ENCODE data around the gene VAV2.

Gene VAV2

DNA sequence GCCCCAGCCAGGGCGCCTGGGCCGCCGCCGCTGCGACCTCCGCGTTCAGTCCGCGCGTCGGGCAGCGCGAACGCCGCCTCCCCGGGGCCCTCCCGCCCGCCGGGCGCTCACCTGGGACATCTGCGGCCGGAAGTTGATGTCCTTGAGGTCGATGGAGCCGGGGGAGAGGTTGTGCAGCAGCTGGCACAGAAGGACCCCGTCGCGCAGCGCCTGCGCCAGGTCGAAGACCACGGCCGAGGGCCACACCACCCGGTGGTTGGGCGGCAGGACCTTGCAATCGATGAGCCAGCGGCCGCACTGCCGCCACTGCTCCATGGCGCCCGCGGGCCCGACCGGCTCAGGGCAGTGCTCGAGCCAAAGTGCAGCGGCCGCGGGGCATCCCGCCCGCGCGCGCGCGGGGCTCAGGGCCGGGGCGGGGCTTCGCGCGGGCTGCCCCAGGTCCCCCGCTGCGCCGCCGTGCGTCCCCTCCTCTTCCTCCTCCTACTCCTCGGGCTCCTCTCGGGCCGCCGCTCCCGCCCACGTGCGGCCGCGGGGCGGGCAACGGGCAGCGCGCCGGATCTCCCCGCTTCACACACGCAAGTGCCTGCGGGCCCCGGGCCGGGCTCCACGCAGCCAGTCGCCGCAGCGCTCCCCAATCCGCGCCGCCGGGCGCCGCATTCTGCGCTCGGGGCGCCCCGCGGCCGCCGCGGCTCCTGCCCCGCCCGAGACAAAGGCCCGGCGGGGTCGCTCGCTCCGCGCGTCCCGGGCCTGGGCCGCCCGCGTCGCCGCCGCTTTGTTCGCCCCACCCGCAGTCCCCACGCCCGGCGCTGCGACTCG lies at the start of gene VAV2:
VAV2 (minus strand) TSS at position 361 of the 816 bp plus-strand sequence; CDS start at position 315, 46 bp downstream.
- DNase-seq, result peak in 1 of 2 donors; percentile 41

- DNase-seq, result no peak
These were observed 49.5 kb upstream of the VAV2 start for GRCh38 chr9:134041649-134041962.

GRCh38 chr9:134040781-134041648 lies 48.9 kb upstream of the VAV2 start:
- no peak for DNase-seq

DNA sequence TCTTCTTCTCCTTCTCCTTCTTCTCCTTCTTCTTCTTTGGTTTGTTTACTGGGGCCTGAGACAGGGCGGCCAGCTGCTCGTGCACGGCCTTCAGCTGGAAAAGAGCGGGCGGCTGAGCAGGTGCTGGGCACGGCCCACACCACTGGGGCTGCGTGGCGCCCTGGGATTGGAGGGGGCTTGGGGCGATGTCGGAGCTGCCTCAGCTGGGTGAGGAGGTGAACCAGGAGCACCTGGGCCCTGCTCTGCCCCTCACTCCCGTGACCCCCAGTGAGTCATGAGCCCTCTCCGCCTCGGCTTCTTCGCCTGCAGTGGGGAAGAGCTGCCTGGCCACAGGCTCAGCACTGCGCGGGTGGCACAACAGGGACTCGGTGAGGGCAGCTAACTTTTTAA lies 48.0 kb upstream of the VAV2 start:
- no peak for DNase-seq

GRCh38 chr9:134039386-134040175 lies 47.5 kb upstream of the VAV2 start:
- DNase-seq, result no peak

DNA sequence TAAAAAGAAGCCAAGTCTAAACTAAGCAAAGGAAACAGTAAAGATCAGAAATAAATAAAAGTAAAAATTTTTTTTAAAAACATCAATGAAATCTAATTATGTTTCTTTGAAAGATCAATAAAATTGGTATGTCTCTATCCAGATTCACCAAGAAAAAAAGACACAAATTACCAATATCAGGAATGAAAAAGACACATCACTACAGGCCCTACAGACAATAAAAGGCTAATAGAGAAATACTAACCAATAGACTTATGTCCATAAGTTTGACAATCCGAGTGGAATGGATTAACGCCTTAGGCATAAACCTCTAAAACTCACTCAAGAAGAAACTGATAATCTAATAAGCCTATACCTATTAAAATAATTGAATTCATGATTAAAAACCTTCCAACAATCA lies 45.5 kb upstream of the VAV2 start:
- DNase-seq, result no peak

GRCh38 chr9:134036130-134036529 lies 44.0 kb upstream of the VAV2 start:
- DNase-seq, result no peak

DNA sequence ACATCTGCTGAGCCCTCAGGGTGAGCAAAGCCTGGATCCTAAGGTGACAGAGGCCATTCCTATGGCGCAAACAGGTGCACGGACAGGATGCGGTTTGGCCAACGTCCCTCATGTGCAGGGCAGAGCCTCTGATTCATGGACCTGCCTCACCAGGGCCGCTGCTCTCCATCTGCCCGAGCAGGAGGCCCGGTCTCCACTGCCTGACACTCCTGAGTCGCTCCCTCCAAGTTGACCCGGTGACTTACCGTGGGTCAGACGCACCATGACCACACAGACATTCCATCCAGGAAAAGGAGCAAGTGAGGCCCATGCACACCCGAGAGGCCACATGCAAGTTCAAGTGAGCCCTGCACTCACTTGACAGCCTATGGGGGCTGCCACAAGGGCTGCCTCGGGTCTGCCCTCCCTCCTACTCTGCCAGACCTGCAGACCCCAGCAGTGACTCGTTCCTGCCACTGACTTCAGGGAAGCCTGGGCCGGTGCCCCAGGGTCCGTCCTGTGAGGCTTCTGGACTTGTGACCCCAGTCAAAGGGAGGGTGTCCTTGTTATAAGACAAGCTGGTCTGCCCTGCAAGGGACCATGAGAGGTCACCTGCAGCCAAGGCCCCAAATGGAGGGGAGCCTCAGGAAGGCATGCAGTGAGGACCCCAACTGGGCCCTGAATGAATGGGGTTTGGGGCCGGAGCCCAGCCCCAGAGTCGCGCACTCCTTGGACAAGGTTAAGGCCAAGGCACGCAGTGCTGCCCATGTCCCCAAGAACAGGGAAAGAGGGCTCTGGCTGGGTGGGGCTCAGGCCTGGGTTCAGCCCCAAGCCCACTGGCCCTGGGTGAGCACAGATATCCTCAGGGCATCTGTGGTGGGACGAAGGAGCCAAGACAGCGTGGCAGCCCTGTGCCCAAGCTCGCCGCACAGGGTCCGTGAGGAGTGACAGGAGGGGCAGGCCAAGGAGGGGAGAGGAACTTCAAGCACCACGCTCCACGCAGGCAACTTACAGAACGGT lies 43.2 kb upstream of the VAV2 start:
- DNase-seq, result no peak

DNA sequence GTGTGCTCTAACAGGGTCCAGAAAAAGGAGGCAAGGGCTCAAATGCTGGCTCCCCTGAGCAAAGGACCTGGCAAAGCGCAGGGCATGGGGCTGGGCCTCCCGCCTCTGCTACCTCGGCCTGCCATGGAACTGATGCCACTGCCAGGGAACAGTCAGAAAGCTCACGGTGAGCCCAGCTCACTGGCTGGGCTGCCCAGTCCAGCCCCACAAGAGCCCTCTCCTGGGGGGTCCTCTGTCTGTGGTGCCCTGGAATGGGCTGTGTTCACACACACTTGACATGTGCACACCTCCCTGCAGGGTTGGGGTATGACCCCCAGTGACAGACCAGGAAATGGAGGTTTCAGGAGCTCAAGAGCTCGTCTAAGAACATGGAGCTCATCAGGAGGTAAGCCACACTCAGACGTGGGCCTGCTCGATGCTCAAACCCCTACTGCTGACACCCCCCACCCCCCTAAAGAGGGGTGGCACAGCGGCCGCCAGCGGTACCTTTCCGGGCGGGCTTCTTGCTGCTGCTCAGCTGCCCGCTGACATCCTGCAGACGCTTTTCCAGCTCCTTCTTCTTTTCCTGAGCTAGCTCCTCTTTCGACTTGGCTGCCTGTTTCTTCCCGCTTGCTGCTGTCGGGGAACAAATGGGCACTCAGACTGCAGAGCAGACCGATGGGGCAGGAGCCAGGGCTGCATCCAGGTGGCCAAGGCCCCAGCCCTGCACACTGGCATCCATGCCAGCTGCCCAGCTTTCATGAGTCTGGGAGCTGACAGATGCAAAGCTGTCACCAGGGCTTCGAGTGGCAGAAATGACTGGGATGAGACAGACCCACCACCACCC lies 42.3 kb upstream of the VAV2 start:
- no peak for DNase-seq

DNA sequence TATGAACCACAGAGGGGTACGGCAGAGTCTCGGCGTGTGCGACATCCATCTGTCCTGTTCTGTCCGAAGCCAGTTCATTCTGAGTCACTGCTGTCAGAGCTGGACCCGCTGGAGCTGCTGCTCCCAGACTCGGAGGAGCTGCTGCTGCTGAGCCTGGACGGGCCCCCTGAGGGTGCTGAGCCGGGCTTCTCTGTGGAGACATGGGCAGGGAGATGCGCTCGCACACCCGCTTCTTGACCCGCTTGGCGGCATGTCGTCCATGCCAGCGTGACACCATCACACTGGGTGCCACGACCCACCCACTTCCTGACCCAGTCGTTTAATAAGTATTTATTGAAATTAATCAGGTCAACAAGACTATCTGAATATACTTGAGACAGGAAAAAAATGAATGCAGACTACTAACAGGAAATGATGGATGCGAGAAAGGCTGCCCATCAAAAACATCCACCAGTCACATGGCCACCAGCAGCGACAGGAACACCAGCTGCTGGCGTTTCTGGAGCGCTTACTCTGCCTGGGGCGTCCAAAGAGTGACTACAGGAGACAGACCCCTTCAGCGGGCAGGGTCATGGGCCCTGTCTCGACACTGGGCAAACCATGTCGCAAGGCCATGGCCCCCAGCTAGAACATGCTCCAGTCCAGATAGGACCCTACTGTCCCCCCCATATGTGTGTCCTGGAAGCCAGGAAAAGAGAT lies 41.5 kb upstream of the VAV2 start:
- no peak for DNase-seq

DNA sequence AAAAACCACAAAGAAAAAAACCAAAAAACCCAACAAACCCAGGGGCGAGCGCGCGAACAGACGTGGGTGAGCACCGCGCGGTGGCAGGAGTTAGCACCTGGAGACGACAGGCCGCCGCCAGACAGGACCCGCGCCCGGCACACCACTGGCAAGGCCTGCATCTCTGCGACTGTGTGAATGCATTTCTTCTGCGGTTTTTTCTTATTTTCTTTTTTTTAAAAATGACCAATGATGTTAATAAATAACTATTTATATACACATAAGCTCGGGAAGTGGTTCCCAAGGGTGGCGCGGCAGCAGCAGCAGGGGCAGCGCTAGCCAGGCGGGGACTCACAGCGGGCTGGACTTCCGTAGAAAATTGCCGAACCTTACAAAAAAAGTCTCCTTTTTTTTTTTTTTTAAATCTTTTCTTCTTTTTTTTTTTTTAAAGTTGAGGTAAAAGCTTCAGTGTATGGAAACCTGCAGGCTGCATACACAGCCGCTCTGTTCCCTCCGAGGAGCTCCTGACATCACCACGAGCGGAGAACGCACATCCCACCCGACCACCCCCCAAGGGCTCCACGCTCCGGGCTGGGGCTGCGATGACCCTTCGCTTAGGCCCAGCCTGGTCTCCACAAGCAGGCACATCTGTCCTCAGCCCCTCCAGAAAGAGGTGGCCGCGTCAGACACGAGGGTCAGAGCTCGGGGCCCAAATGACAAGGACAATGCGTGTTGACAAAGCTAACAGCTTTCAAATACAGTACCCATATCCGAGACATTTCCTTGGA lies 40.5 kb upstream of the VAV2 start:
- no peak for DNase-seq

- DNase-seq, result no peak
These were observed 39.7 kb upstream of the VAV2 start for GRCh38 chr9:134031783-134032182.

DNA sequence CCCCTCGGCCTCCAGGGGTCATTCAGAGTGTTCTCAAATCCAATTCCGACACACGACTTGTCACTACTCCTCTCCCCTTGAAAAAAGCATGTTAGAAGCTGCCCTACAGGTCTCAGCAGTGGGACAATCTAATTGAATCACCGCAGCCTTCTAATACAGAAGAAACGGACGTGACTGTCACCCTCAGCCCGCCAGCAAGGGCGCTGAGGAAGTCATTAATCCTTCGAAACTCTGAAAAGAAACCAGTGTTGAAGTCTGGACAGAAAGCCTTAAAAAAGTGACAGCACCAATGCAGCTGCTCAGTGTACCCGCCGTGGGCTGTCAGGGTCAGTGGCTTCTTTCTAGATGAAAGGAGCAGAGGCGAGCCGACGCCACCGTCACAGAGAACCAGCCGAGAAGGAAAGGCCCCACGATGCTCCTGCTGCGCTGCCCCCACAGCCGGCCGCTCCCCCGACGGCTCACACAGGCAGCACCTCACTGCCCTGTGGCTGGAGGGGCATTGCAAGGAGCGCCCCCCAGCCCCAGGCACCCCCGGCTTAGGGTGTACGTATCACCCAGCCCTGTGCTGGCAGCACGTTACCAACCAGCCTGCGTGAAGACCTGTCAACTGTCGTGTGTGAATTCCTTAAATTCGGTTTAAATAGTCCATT lies 38.8 kb upstream of the VAV2 start:
- DNase-seq, result no peak

DNA sequence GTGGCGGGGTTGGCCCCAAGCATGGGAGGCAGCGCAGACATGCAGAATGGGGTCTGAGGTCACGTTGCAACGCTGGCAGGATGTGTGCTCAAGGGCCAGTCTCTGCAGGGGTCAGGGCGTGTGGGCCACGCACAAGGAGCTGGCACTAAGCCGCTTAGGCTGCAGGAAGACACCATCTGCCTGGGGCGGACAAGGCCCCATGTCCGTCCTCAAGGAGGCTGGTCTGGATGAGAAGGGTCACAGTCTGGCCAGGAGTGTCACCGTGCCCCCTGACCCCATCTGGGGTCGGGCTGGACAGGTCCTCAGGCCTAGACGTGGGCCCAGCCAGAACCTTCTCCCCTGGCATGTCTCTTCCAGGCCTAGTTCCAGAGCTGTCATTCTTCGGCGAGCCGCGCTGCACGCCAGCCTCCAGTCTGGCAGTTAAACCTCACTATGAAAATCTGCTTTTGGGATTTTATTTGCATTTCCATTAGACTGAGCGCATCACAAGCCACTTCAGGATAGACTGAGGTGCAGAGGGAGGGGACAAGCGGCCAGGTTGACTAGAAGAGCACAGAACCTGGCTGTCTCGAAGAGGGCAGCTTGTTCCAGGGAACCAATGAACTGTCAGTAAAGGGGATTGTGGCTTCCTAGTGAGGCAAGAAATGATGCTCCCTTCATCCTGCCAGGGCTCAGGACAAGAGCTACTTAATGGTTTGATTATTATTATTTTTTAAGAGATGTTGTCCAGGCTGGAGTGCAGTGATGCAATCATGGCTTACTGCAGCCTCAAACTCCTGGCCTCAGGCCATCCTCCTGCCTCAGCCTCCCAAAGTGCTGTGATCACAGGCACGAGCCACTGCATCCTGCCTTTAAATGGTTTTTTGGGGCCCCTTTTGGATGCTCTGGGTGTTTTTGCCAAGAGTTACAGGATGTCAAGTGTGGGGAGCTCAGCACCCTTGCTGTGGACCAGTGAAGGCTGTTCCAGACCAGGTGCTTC lies 37.4 kb upstream of the VAV2 start:
- no peak for DNase-seq

DNA sequence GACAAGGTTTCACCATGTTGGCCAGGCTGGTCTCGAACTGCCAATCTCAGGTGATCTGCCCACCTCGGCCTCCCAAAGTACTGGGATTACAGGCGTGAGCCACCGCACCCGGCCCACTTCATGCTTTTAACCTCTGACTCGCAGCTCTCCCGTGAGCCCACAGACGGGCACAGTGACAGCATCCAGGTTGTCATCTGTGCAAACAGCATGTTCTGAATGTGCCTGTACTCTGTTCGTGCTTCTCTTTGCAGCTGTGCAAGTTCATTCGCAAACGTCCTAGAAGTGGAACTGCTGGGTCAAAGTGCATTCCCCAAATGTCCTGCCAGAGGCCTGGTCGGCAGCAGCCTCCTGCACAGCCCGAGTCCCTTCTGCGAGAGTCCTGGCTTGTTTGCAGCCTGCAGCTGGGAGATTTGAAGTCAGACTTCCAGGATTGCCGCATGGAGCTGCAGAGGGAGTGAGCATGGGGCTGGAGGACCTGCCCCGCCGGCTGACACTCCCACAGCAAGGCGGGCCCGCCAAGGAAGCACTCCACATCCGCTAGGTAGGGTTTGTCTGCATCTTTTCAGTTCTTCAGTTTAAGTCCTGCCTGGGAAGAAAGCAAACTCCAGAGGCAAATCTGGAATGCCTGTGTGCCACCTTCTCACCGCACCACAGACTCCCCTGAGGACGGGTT lies 36.6 kb upstream of the VAV2 start:
- DNase-seq, result no peak

DNA sequence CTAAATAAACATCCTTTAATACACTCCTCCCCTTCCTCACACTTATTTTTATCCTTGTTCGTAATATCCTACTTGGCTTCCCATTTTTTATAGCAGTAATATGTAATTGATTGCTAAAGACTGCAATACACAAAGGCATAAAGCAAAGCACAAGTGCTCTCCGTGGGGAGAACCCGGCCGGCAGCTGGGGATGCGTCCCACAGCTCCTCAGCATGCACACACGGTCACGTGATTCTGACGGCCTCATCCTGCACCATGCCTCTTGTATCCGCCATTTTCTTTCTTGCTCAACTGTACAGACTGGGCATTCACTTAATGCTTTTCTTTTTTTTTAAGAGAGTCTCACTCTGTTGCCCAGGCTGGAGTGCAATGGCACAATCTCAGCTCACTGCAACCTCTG lies 36.0 kb upstream of the VAV2 start:
- no peak for DNase-seq

- DNase-seq, result no peak
These were observed 35.4 kb upstream of the VAV2 start for GRCh38 chr9:134027561-134027960.
